Body of pancreas (tissue), 4 donors: ENCODE data around the gene MAGEF1. TPM values are rescaled to one million over a fixed set of nuclear protein-coding genes. Genes with fewer than 3 reads are reported as not detected.

Experiments used
- ATAC-seq: fragments of 150-250 bp; one replicate; pipeline ENCODE4 v1.9.1; 2016
- DNase-seq, 4 donors: peaks; one replicate each; pipeline ENCODE4 v3.0.0-alpha.2; 2019
- H3K27ac ChIP-seq, 4 donors: fragments of 200-600 bp; sonication (generic); 1 replicate in 3 of 4; 2 replicates in 1 of 4; pipeline versions ENCODE4 v1.5.1 to v1.6.1; 2016 to 2019; ENCODE audit warnings: mild to moderate bottlenecking in 1 of 4, mixed read lengths in 1 of 4, moderate library complexity in 1 of 4
- H3K27me3 ChIP-seq, 2 donors: fragments of 200-600 bp; sonication (generic); one replicate each; pipeline ENCODE4 v1.6.0; 2016; ENCODE audit warnings: mild to moderate bottlenecking in 1 of 2
- H3K36me3 ChIP-seq, 2 donors: fragments of 200-600 bp; sonication (generic); replicated peaks in 1 of 2; 2 replicates each; pipeline ENCODE4 v1.5.1; 2016; ENCODE audit warnings: low read depth in 2 of 2; ENCODE audit not compliant: insufficient read depth in 1 of 2
- H3K4me1 ChIP-seq: fragments of 200-600 bp; sonication (generic); one replicate; pipeline ENCODE4 v1.6.0; 2016
- H3K4me3 ChIP-seq, 2 donors: fragments of 200-600 bp; sonication (generic); 1 replicate in 1 of 2; 2 replicates in 1 of 2; pipeline ENCODE4 v1.5.1; 2016 to 2019
- H3K9me3 ChIP-seq, 3 donors: fragments of 200-600 bp; sonication (generic); 1 replicate in 2 of 3; 2 replicates in 1 of 3; pipeline ENCODE4 v1.5.1; 2016
- POLR2A ChIP-seq, 3 donors: fragments of 450-650 bp; IDR thresholded peaks; one replicate each; pipeline ENCODE4 v1.6.1; 2016; ENCODE audit warnings: antibody characterized with exemption in 3 of 3, mild to moderate bottlenecking in 2 of 3
- WGBS, 2 donors: methylation state at CpG; one replicate each; pipeline ENCODE4 v1.1.5; 2017; 5-methylcytosine and 5-hydroxymethylcytosine counted together
- intact Hi-C: fragments of 100-400 bp; cut with DNase I; formaldehyde crosslinking; loops from one replicate; pipeline ENCODE4 v1.15.1; 2023
- total RNA-seq, 2 donors: library from RNA; depleted of rRNA; stranded (reverse); fragments of >200 nt; gene quantifications; one replicate each; pipeline ENCODE4 v1.1.0, GENCODE V29; 2016
- TF ChIP-seq, protein P1 (sequence below), 7 experiments: fragments of 450-650 bp in 4 of 7; fragments of 200-600 bp in 3 of 7; sonication (generic) in 3 of 7; IDR thresholded peaks; one replicate each; pipeline ENCODE4 v1.5.1; 2016 to 2019; ENCODE audit warnings: antibody characterized with exemption in 7 of 7

The MAGEF1 gene
- total RNA-seq, 2 donors from 2014 or later: 21.8 to 31.1 TPM

- ATAC-seq (no peak), DNase-seq (no peak)
- Histone ChIP-seq H3K9me3 (no peaks in the 10 kb centered on the region), H3K27ac (no peak overlapping the region), H3K36me3 (no peaks in the 10 kb centered on the region), H3K27me3 (no peaks in the 10 kb centered on the region), H3K4me3 (no peak overlapping the region), H3K4me1 (peaks cover 5% of the 10 kb centered on the region)
- 85 to 89% methylated on average over 4 of the region's 4 CpGs for WGBS, 2 donors
- TF ChIP-seq, protein P1, sequence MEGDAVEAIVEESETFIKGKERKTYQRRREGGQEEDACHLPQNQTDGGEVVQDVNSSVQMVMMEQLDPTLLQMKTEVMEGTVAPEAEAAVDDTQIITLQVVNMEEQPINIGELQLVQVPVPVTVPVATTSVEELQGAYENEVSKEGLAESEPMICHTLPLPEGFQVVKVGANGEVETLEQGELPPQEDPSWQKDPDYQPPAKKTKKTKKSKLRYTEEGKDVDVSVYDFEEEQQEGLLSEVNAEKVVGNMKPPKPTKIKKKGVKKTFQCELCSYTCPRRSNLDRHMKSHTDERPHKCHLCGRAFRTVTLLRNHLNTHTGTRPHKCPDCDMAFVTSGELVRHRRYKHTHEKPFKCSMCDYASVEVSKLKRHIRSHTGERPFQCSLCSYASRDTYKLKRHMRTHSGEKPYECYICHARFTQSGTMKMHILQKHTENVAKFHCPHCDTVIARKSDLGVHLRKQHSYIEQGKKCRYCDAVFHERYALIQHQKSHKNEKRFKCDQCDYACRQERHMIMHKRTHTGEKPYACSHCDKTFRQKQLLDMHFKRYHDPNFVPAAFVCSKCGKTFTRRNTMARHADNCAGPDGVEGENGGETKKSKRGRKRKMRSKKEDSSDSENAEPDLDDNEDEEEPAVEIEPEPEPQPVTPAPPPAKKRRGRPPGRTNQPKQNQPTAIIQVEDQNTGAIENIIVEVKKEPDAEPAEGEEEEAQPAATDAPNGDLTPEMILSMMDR (IDR thresholded peaks at IDR 0.05): no peak
- TF ChIP-seq POLR2A (IDR thresholded peaks at IDR 0.05): no peak
- intact Hi-C loops: no loop called here
Measured at GRCh38 chr3:184726497-184726896, 14.6 kb upstream of the MAGEF1 start.

- Histone ChIP-seq H3K9me3 (no peaks in the 10 kb centered on the region), H3K4me1 (peaks cover 5% of the 10 kb centered on the region), H3K27me3 (no peaks in the 10 kb centered on the region), H3K4me3 (no peak overlapping the region), H3K27ac (no peak overlapping the region), H3K36me3 (no peaks in the 10 kb centered on the region)
- no peak for ATAC-seq
- WGBS, 2 donors: 87 to 95% methylated on average over 11 to 12 of the region's 12 CpGs
- no peak for DNase-seq
- TF ChIP-seq, protein P1 (IDR thresholded peaks at IDR 0.05): no peak
- no peak for TF ChIP-seq POLR2A (IDR thresholded peaks at IDR 0.05)
- intact Hi-C loops: no loop called here
Measured at GRCh38 chr3:184725176-184725719, 13.4 kb upstream of the MAGEF1 start.

DNA sequence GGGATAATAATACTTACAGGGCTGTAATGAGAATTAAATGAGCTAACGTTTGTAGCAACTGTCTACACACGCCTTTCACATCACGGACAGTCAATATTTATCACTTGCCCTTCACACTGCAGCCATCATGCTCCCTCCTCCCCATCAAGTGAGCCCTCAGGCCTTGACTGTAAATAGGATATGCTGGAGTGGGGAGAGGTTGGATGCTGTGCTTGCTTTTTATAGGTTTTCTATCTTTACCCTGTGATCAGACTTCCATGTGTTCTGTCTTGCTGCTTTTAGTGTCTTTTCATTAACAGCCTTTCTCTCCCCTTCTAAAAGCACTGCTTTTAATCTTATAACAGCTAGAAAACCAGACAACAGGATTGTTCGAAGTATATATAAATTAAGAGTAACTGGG lies 12.8 kb upstream of the MAGEF1 start:
- DNase-seq: no peak
- WGBS, 2 donors: 91 to 92% methylated on average over 4 of the region's 4 CpGs
- intact Hi-C loops: no loop called here
- peaks cover 5% of the 10 kb centered on the region for H3K4me1 ChIP-seq
- H3K27me3 ChIP-seq: no peaks in the 10 kb centered on the region
- ATAC-seq: no peak
- H3K4me3 ChIP-seq: no peak overlapping the region
- H3K9me3 ChIP-seq: no peaks in the 10 kb centered on the region
- H3K36me3 ChIP-seq: no peaks in the 10 kb centered on the region
- no peak overlapping the region for H3K27ac ChIP-seq
- no peak for TF ChIP-seq POLR2A (IDR thresholded peaks at IDR 0.05)

- no peaks in the 10 kb centered on the region for H3K9me3 ChIP-seq
- no peak for TF ChIP-seq POLR2A (IDR thresholded peaks at IDR 0.05)
- TF ChIP-seq, protein P1 (IDR thresholded peaks at IDR 0.05): no peak
- H3K27ac ChIP-seq: no peak overlapping the region
- H3K4me3 ChIP-seq: no peak overlapping the region
- H3K4me1 ChIP-seq: no peaks in the 10 kb centered on the region
- intact Hi-C loops: loop anchor here (10.0 kb wide), 2 partner anchors 55 to 145 kb away; no protein-coding TSS in a partner anchor
- 70 to 78% methylated on average over 4 of the region's 4 CpGs for WGBS, 2 donors
- no peaks in the 10 kb centered on the region for H3K27me3 ChIP-seq
- H3K36me3 ChIP-seq: no peaks in the 10 kb centered on the region
- DNase-seq (no peak), ATAC-seq (no peak)
Measured at GRCh38 chr3:184719709-184720108, 7.8 kb upstream of the MAGEF1 start.

GRCh38 chr3:184718431-184718830 lies 6.6 kb upstream of the MAGEF1 start:
- no peaks in the 10 kb centered on the region for H3K27me3 ChIP-seq
- TF ChIP-seq, protein P1 (IDR thresholded peaks at IDR 0.05): no peak
- no peak for TF ChIP-seq POLR2A (IDR thresholded peaks at IDR 0.05)
- no peaks in the 10 kb centered on the region for H3K9me3 ChIP-seq
- no peak overlapping the region for H3K4me3 ChIP-seq
- intact Hi-C loops: loop anchor here (10.0 kb wide), 2 partner anchors 56 to 144 kb away; no protein-coding TSS in a partner anchor
- no peak for ATAC-seq
- no peaks in the 10 kb centered on the region for H3K4me1 ChIP-seq
- no peak for DNase-seq
- no peaks in the 10 kb centered on the region for H3K36me3 ChIP-seq
- WGBS, 2 donors: 73 to 85% methylated on average over 3 of the region's 3 CpGs
- no peak overlapping the region for H3K27ac ChIP-seq
